Tibial artery (tissue), 4 donors: ENCODE results near the gene TTC23.
"Not testable (repeated sequence)": the region's sequence is repeated elsewhere in the genome, so short reads cannot be mapped to it uniquely, and the experiment has no call there.

Source experiments
- DNase-seq, 2 donors: peaks; one replicate each; pipeline ENCODE4 v3.0.0-alpha.2; 2019
- H3K27ac ChIP-seq, 2 donors: fragments of 200-600 bp; sonication (generic) in 1 of 2; 1 replicate in 1 of 2; 2 replicates in 1 of 2; pipeline ENCODE4 v1.5.1; 2018 to 2019; ENCODE audit warnings: mild to moderate bottlenecking in 1 of 2
- H3K27me3 ChIP-seq, 2 donors: fragments of 200-600 bp; sonication (generic) in 1 of 2; one replicate each; pipeline versions ENCODE4 v1.5.1 to v1.6.0; 2016 to 2019
- H3K36me3 ChIP-seq, 3 donors: fragments of 200-600 bp; sonication (generic) in 2 of 3; one replicate each; pipeline ENCODE4 v1.5.1; 2016 to 2019; ENCODE audit warnings: mild to moderate bottlenecking in 2 of 3
- H3K4me1 ChIP-seq, 4 donors: fragments of 200-600 bp; sonication (generic) in 2 of 4; 1 replicate in 3 of 4; 2 replicates in 1 of 4; pipeline ENCODE4 v1.5.1; 2016 to 2019
- H3K4me3 ChIP-seq, 2 donors: fragments of 200-600 bp; sonication (generic) in 1 of 2; 1 replicate in 1 of 2; 2 replicates in 1 of 2; pipeline ENCODE4 v1.5.1; 2018 to 2019; ENCODE audit warnings: mild to moderate bottlenecking in 2 of 2
- H3K9me3 ChIP-seq, 3 donors: fragments of 200-600 bp; sonication (generic) in 1 of 3; one replicate each; pipeline ENCODE4 v1.5.1; 2016 to 2019
- intact Hi-C: fragments of 100-400 bp; cut with DNase I; formaldehyde crosslinking; loops from one replicate; pipeline ENCODE4 v1.15.0; 2023; ENCODE audit warnings: low total_unique reads
- TF ChIP-seq, protein P1 (sequence below), 2 experiments: fragments of 200-600 bp in 1 of 2; fragments of 450-650 bp in 1 of 2; IDR thresholded peaks; one replicate each; pipeline ENCODE4 v1.5.1; 2017 to 2019; ENCODE audit warnings: antibody characterized with exemption in 2 of 2, mild to moderate bottlenecking in 1 of 2, moderate library complexity in 1 of 2

The TTC23 gene

DNA sequence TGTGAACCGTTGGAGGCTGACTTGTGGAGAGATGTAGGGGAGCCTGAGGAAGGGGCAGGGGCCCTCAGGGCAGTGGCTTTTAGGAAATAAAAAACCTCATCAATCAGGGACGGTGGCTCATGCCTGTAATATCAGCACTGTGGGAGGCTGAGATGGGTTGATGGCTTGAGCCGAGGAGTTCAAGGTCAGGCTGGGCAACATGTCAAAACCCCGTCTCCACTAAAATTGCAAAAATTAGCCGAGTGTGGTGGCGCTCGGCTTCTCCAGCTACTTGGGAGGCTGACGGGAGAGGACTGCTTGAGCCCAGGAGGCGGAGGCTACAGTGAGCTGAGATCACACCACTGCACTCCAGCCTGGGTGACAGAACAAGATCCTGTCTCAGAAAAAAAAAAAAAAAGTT is 7.6 kb downstream of the TTC23 start:
- Histone ChIP-seq H3K27me3 (no peaks in the 10 kb centered on the region), H3K4me3 (no peak overlapping the region), H3K4me1 (peaks cover 0 to 6% (median 3%) of the 10 kb centered on the region in 4 donors), H3K36me3 (peaks cover 0 to 35% (median 27%) of the 10 kb centered on the region in 3 donors), H3K9me3 (no peaks in the 10 kb centered on the region), H3K27ac (no peak overlapping the region)
- DNase-seq = no peak
- intact Hi-C loops = no loop called here
- TF ChIP-seq, protein P1, sequence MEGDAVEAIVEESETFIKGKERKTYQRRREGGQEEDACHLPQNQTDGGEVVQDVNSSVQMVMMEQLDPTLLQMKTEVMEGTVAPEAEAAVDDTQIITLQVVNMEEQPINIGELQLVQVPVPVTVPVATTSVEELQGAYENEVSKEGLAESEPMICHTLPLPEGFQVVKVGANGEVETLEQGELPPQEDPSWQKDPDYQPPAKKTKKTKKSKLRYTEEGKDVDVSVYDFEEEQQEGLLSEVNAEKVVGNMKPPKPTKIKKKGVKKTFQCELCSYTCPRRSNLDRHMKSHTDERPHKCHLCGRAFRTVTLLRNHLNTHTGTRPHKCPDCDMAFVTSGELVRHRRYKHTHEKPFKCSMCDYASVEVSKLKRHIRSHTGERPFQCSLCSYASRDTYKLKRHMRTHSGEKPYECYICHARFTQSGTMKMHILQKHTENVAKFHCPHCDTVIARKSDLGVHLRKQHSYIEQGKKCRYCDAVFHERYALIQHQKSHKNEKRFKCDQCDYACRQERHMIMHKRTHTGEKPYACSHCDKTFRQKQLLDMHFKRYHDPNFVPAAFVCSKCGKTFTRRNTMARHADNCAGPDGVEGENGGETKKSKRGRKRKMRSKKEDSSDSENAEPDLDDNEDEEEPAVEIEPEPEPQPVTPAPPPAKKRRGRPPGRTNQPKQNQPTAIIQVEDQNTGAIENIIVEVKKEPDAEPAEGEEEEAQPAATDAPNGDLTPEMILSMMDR (IDR thresholded peaks at IDR 0.05) = no peak

DNA sequence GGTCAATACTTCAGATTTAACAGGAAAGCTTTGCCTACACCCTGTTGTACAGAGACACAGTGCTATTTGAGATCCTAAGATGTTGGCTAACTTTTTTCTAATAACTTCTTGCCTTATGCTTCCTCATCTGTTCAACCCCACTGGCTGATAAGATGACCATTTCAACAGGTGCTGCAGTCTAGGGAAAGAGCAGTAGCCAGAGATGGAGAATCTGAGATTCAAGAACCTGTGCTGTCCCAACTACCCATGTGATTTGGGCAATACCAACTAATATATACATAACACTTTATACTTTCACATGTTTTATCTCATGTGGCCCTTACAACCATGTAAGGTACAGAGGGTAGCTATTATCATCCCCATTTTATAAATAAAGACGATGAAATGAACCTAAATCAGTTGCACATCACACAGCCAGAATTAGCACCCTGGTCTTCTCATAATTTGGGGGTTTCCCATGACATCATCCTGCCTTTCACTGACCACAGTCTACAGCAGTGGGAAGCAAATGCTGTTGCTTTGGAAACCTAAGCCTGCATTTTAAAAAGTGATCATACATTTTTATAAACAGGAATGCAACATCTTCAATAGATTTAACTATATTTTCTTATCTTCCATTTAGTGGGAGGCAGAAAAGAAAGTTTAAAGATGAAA is 9.7 kb downstream of the TTC23 start:
- TF ChIP-seq, protein P1 (IDR thresholded peaks at IDR 0.05) = no peak
- no peak for DNase-seq
- no peak overlapping the region for H3K27ac ChIP-seq

DNA sequence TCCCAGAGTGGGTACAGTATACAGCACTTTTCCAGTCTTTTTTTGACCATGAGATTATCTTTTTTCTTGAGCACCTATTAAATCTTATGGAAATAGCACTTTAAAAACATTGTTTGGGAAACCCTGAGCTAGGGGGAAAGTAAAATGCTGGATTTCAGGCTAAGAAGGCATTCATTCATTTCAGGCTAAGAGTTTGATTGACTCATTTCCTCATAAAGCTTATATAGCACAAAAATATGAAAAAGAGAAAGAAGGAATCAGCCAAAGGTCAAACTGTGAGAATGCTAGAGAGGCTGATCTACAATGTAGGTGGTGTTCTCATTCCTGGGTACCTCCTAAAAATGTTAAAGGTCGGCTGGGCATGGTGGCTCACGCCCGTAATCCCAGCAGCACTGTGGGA is 10.5 kb downstream of the TTC23 start:
- no peak overlapping the region for H3K4me3 ChIP-seq
- H3K4me1 ChIP-seq = no peaks in the 10 kb centered on the region
- TF ChIP-seq, protein P1 (IDR thresholded peaks at IDR 0.05) = no peak
- intact Hi-C loops = no loop called here
- DNase-seq = no peak
- peaks cover 0 to 35% (median 30%) of the 10 kb centered on the region in 3 donors for H3K36me3 ChIP-seq
- no peaks in the 10 kb centered on the region for H3K27me3 ChIP-seq
- H3K27ac ChIP-seq = no peak overlapping the region
- no peaks in the 10 kb centered on the region for H3K9me3 ChIP-seq

More for the DNA sequence above, 9.7 kb downstream of the TTC23 start:
- Histone ChIP-seq H3K4me1 (no peaks in the 10 kb centered on the region), H3K27me3 (no peaks in the 10 kb centered on the region), H3K4me3 (no peak overlapping the region), H3K36me3 (peaks cover 0 to 35% (median 27%) of the 10 kb centered on the region in 3 donors), H3K9me3 (no peaks in the 10 kb centered on the region)
- intact Hi-C loops = no loop called here

DNA sequence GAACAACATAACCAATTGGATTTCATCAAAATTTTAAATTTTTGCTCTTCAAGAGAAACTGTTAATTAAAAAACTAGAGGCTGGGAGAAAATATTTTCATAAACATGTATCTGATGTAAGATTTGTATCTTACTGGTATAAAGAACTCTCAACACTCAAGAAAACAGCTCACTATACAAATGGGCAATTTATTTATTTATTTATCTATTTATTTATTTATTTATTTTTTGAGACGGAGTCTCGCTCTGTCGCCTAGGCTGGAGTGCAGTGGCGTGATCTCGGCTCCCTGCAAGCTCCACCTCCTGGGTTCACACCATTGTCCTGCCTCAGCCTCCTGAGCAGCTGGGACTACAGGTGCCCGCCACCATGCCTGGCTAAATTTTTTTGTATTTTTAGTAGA is 15.2 kb downstream of the TTC23 start:
- DNase-seq, H3K27ac ChIP-seq, intact Hi-C loops, H3K4me3 ChIP-seq, H3K27me3 ChIP-seq, H3K9me3 ChIP-seq, H3K4me1 ChIP-seq: not testable (repeated sequence)
- H3K36me3 ChIP-seq = peaks cover 0 to 17% (median 16%) of the 10 kb centered on the region in 3 donors

DNA sequence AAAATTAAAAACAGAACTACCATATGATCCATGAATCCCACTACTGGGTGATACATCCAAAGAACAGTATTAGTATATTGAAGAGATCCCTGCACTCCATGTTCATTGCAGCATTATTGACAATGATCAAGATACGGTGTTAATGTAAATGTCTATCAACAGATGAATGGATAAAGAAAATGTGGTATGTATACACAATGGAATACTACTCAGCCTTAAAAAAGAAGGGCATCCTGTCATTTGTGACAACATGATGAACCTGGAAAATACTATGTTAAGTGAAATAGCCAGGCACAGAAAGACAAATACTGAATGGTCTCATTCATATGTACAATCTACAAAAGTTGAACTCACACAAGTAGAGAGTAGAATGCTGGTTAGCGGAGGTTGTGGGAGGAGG is 16.6 kb downstream of the TTC23 start:
- Histone ChIP-seq H3K4me1 (peaks cover 0 to 4% (median 0%) of the 10 kb centered on the region in 4 donors), H3K9me3 (no peaks in the 10 kb centered on the region), H3K4me3 (no peak overlapping the region), H3K27ac (no peak overlapping the region), H3K27me3 (no peaks in the 10 kb centered on the region), H3K36me3 (peaks cover 6 to 11% (median 9%) of the 10 kb centered on the region in 3 donors)
- DNase-seq = no peak
- intact Hi-C loops = no loop called here
- TF ChIP-seq, protein P1 (IDR thresholded peaks at IDR 0.05) = no peak

DNA sequence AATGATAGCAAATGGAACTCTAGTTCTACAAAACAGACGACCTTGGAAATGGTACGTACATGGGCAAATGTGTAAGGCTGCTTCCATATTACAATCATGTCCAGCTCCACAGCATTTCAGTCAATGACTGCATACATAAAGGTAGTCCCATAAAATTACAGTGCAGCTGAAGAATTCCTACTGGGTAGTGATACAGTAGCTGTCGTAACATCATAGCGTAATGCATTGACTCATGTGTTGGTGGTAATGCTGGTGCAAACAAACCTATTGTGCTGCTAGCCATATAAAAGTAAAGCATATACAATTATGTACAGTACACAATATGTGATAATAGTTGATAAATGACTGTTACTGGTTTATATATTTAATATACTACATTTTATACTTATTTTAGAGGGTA is 18.5 kb downstream of the TTC23 start:
- H3K9me3 ChIP-seq = no peaks in the 10 kb centered on the region
- peaks cover 0 to 6% (median 0%) of the 10 kb centered on the region in 4 donors for H3K4me1 ChIP-seq
- H3K4me3 ChIP-seq = no peak overlapping the region
- no peaks in the 10 kb centered on the region for H3K27me3 ChIP-seq
- no peak overlapping the region for H3K27ac ChIP-seq
- DNase-seq = no peak
- TF ChIP-seq, protein P1 (IDR thresholded peaks at IDR 0.05) = no peak
- H3K36me3 ChIP-seq = peaks cover 6 to 27% (median 26%) of the 10 kb centered on the region in 3 donors
- intact Hi-C loops = no loop called here
